Uterus (tissue), 4 donors: Measurements from ENCODE around the gene GDPD3. TPM values are rescaled to one million over a fixed set of nuclear protein-coding genes. Genes with fewer than 3 reads are reported as not detected.

Experiments
- DNase-seq, 2 donors: peaks; one replicate each; pipeline ENCODE4 v3.0.0-alpha.2; 2019 to 2020
- H3K27ac ChIP-seq, 2 donors: fragments of 200-600 bp; sonication (generic); 1 replicate in 1 of 2; 2 replicates in 1 of 2; pipeline ENCODE4 v1.5.1; 2016 to 2018
- H3K27me3 ChIP-seq, 2 donors: fragments of 200-600 bp; sonication (generic); one replicate each; pipeline ENCODE4 v1.5.1; 2018 to 2019; ENCODE audit warnings: control low read depth in 1 of 2
- H3K36me3 ChIP-seq, 2 donors: fragments of 200-600 bp; sonication (generic); one replicate each; pipeline ENCODE4 v1.5.1; 2019; ENCODE audit warnings: control low read depth in 1 of 2
- H3K4me1 ChIP-seq, 2 donors: fragments of 200-600 bp; sonication (generic); one replicate each; pipeline ENCODE4 v1.5.1; 2018 to 2019; ENCODE audit warnings: control low read depth in 1 of 2
- H3K4me3 ChIP-seq, 2 donors: fragments of 200-600 bp; sonication (generic); 1 replicate in 1 of 2; 2 replicates in 1 of 2; pipeline ENCODE4 v1.5.1; 2018 to 2019; ENCODE audit warnings: mild to moderate bottlenecking in 1 of 2
- H3K9me3 ChIP-seq, 2 donors: fragments of 200-600 bp; sonication (generic); one replicate each; pipeline ENCODE4 v1.5.1; 2019; ENCODE audit warnings: control low read depth in 1 of 2
- POLR2A ChIP-seq, 2 donors: fragments of 450-650 bp; IDR thresholded peaks; one replicate each; pipeline ENCODE4 v1.6.1; 2016; ENCODE audit warnings: antibody characterized with exemption in 2 of 2, mild to moderate bottlenecking in 1 of 2, moderate library complexity in 1 of 2
- intact Hi-C: fragments of 100-400 bp; cut with DNase I; formaldehyde crosslinking; loops from one replicate; pipeline ENCODE4 v1.15.1; 2023; ENCODE audit warnings: low total_unique reads
- total RNA-seq, 4 donors: library from RNA; depleted of rRNA in 3 of 4; stranded (reverse); fragments of >200 nt in 3 of 4; gene quantifications; one replicate each; pipeline versions ENCODE4 v1.1.0 to v1.2.4, GENCODE V29; 2014 to 2023
- TF ChIP-seq, protein P1 (sequence below), 4 experiments: fragments of 200-600 bp in 2 of 4; fragments of 450-650 bp in 2 of 4; sonication (generic) in 2 of 4; IDR thresholded peaks; one replicate each; pipeline ENCODE4 v1.5.1; 2016 to 2019; ENCODE audit warnings: antibody characterized with exemption in 4 of 4, mild to moderate bottlenecking in 2 of 4, moderate library complexity in 1 of 4
- donor health status: DM: yes; HTN: yes; CAD: no.

Gene GDPD3, protein sequence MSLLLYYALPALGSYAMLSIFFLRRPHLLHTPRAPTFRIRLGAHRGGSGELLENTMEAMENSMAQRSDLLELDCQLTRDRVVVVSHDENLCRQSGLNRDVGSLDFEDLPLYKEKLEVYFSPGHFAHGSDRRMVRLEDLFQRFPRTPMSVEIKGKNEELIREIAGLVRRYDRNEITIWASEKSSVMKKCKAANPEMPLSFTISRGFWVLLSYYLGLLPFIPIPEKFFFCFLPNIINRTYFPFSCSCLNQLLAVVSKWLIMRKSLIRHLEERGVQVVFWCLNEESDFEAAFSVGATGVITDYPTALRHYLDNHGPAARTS
- total RNA-seq: 10 to 100 TPM in 1 of 4 donors, 1 to 10 TPM in 2, not detected in 1; 1.4 to 16.7 (median 2.3) TPM

DNA sequence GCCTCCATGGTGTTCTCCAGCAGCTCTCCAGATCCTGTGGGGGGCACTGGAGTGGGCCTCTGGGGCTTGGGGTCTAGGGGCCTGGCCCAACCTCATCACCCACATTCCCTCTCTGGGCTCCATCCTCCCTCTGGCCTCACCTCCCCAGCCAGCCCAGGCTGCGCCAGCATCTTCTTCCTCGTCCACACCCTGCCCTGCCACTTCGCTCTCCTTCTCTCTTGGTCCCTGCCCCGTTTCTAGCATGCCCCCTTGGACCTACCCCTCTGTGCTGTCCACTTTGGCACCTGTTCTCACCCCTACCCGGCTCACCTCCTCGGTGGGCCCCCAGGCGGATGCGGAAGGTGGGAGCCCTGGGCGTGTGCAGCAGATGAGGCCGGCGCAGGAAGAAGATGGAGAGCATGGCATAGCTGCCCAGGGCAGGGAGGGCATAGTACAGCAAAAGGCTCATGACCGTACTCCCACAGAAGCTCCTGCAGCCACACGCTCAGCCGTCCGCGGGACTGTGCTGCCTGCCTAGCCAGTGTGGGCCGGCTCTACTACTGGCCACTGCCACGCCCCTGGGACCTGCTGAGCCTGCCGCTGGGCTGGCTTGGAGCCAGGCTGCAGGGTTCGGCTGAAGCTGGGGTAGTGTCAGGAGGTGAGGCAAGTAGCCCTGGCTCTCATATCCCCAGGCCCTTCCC, at the start of gene GDPD3:
GDPD3 (minus strand) TSS at position 507 of the 680 bp plus-strand sequence; CDS start at position 448, 59 bp downstream.
- Histone ChIP-seq H3K4me3 (no peak within 1 kb of the TSS), H3K9me3 (no peaks in the 10 kb centered on the region), H3K27ac (peak within 1 kb of the TSS in 1 of 2 donors; percentile 45), H3K4me1 (no peaks in the 10 kb centered on the region), H3K36me3 (no peaks in the 10 kb centered on the region), H3K27me3 (no peaks in the 10 kb centered on the region)
- no peak for DNase-seq
- intact Hi-C loops: no loop called here
- no peak for TF ChIP-seq POLR2A (IDR thresholded peaks at IDR 0.05)
- TF ChIP-seq, protein P1, sequence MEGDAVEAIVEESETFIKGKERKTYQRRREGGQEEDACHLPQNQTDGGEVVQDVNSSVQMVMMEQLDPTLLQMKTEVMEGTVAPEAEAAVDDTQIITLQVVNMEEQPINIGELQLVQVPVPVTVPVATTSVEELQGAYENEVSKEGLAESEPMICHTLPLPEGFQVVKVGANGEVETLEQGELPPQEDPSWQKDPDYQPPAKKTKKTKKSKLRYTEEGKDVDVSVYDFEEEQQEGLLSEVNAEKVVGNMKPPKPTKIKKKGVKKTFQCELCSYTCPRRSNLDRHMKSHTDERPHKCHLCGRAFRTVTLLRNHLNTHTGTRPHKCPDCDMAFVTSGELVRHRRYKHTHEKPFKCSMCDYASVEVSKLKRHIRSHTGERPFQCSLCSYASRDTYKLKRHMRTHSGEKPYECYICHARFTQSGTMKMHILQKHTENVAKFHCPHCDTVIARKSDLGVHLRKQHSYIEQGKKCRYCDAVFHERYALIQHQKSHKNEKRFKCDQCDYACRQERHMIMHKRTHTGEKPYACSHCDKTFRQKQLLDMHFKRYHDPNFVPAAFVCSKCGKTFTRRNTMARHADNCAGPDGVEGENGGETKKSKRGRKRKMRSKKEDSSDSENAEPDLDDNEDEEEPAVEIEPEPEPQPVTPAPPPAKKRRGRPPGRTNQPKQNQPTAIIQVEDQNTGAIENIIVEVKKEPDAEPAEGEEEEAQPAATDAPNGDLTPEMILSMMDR (IDR thresholded peaks at IDR 0.05): no peak

DNA sequence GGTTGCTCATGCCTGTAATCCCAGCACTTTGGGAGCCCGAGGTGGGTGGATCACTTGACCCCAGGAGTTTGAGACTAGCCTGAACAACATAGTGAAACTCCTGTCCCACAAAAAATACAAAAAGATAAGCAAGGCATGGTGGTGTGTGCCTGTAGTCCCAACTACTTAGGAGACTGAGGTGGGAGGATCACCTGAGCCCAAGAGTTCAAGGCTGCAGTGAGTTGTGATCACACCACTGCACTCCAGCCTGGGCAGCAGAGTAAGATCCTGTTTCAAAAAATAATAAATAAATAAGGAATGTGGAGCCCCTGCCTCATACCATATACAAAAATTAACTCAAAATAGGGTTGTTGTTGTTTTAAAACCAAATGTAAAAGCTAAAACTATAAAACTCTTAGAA, 43.9 kb upstream of the GDPD3 start:
- intact Hi-C loops: no loop called here
- TF ChIP-seq, protein P1 (IDR thresholded peaks at IDR 0.05): no peak
- TF ChIP-seq POLR2A (IDR thresholded peaks at IDR 0.05): no peak
- no peak for DNase-seq
- Histone ChIP-seq H3K4me3 (no peak overlapping the region), H3K27ac (no peak overlapping the region), H3K9me3 (no peaks in the 10 kb centered on the region), H3K27me3 (no peaks in the 10 kb centered on the region), H3K36me3 (no peaks in the 10 kb centered on the region), H3K4me1 (no peaks in the 10 kb centered on the region)

DNA sequence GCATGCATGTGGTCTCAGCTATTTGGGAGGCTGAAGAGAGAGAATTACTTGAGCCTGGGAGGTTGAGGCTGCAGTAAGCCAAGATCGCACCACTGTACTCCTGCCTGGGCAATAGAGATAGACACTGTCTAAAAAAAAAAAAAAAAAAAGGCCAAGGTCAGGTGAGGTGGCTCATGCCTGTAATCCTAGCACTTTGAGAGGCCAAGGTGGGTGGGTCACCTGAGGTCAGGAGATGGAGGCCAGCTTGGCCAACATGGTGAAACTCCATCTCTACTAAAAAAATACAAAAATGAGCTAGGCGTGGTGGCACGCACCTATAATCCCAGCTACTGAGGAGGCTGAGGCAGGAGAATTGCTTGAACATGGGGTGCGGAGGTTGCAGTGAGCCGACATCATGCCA, 41.9 kb upstream of the GDPD3 start:
- no peaks in the 10 kb centered on the region for H3K9me3 ChIP-seq
- intact Hi-C loops: no loop called here
- H3K4me1 ChIP-seq: no peaks in the 10 kb centered on the region
- H3K4me3 ChIP-seq: no peak overlapping the region
- no peak for DNase-seq
- no peaks in the 10 kb centered on the region for H3K27me3 ChIP-seq
- TF ChIP-seq POLR2A (IDR thresholded peaks at IDR 0.05): no peak
- TF ChIP-seq, protein P1 (IDR thresholded peaks at IDR 0.05): no peak
- no peak overlapping the region for H3K27ac ChIP-seq
- H3K36me3 ChIP-seq: no peaks in the 10 kb centered on the region

DNA sequence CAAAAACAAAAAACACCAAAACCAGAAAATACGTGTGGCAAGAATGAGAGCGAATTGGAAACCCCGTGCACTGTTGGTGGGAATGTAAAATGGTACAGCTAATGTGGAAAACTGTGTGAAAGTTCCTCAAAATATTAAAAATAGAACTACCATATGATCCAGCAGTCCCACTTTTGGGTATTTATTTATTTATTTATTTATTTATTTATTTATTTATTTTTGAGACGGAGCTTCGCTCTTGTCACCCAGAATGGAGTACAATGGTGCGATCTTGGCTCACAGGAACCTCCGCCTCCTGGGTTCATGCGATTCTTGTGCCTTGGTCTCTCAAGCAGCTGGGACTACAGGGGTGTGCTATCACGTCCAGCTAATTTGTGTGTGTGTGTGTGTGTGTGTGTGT, 39.2 kb upstream of the GDPD3 start:
- TF ChIP-seq, protein P1 (IDR thresholded peaks at IDR 0.05): no peak
- no peak for TF ChIP-seq POLR2A (IDR thresholded peaks at IDR 0.05)
- Histone ChIP-seq H3K27ac (no peak overlapping the region), H3K4me3 (no peak overlapping the region), H3K27me3 (no peaks in the 10 kb centered on the region), H3K4me1 (no peaks in the 10 kb centered on the region), H3K9me3 (no peaks in the 10 kb centered on the region), H3K36me3 (no peaks in the 10 kb centered on the region)
- intact Hi-C loops: no loop called here
- no peak for DNase-seq

DNA sequence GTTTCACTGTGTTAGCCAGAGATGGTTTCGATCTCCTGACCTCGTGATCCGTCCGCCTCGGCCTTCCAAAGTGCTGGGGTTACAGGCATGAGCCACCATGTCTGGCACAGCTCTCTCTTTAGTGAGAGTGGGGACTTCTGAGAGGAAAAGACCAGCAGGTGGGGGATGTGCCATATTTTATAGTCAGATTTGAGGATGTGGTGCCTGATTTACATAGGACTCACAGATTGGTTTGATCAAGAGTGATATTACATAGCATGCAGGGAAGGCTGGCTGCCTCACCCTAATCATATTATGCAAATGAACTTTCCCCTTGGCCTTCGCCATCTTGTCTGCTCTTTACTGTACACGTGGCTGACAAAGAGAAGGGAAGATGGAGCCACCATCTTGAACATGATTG, 37.8 kb upstream of the GDPD3 start:
- no peaks in the 10 kb centered on the region for H3K36me3 ChIP-seq
- TF ChIP-seq, protein P1 (IDR thresholded peaks at IDR 0.05): no peak
- no peak for TF ChIP-seq POLR2A (IDR thresholded peaks at IDR 0.05)
- no peak for DNase-seq
- no peaks in the 10 kb centered on the region for H3K9me3 ChIP-seq
- no peaks in the 10 kb centered on the region for H3K27me3 ChIP-seq
- intact Hi-C loops: no loop called here
- no peaks in the 10 kb centered on the region for H3K4me1 ChIP-seq
- H3K4me3 ChIP-seq: no peak overlapping the region
- H3K27ac ChIP-seq: no peak overlapping the region
